HL-60 (cell line): ENCODE measurements around the gene MTCL1.

Source experiments
- GABPA ChIP-seq: IDR thresholded peaks from 2 replicates; pipeline ENCODE4 v1.6.1; 2012; ENCODE audit warnings: low read depth
- POLR2AphosphoS5 ChIP-seq: IDR thresholded peaks from 2 replicates; pipeline ENCODE4 v1.6.1; 2012; ENCODE audit warnings: low read depth
- TF ChIP-seq, protein P1 (sequence below): IDR thresholded peaks from one replicate; pipeline ENCODE4 v1.5.1; 2011; ENCODE audit warnings: low read length, control low read depth, inconsistent platforms; ENCODE audit not compliant: insufficient read depth

DNA sequence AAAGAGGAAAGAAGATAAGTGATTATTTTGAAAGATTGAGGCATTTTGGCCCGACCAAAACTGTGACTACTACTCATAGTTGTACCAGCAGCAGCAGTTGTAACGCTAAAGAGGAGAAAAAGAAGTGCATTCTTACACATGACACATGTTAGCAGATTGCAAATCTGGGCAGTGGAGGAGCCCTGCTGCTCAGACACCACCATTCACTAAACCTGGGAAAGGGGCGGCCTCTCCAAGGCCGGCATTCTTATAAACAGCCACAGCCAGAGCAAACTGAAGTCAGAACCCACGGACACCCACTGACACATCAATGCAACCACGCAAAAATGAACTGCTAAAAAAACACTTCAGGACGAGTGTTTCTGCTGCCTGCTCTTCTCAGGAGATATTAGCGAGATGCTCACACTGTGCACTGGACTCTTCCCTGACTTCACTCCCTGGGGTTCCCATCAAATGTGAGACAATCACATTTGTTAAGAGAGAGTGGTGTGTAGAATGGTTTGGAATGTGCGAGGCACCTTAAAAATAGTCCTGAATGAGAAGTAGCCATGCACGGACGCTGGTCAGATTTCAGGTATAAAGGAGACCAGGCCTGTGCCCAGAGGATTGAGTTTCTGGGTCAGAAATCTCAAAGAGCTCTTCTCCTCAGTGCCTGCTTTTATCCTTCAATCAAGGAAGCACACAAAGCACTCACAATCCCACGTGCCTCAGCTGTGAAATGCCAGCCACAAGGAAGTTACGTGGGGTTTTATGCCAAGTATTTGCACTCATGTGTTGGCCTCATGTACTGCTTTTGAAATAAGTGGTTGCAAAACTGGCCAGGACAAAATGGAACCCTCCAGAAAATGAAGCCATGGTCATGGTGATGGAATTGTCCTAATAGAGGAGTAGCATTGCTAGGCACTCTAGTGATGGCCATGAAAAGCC, 83.4 kb downstream of the MTCL1 start:
- TF ChIP-seq, protein P1, sequence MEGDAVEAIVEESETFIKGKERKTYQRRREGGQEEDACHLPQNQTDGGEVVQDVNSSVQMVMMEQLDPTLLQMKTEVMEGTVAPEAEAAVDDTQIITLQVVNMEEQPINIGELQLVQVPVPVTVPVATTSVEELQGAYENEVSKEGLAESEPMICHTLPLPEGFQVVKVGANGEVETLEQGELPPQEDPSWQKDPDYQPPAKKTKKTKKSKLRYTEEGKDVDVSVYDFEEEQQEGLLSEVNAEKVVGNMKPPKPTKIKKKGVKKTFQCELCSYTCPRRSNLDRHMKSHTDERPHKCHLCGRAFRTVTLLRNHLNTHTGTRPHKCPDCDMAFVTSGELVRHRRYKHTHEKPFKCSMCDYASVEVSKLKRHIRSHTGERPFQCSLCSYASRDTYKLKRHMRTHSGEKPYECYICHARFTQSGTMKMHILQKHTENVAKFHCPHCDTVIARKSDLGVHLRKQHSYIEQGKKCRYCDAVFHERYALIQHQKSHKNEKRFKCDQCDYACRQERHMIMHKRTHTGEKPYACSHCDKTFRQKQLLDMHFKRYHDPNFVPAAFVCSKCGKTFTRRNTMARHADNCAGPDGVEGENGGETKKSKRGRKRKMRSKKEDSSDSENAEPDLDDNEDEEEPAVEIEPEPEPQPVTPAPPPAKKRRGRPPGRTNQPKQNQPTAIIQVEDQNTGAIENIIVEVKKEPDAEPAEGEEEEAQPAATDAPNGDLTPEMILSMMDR = no peak
- TF ChIP-seq POLR2AphosphoS5 (no peak), GABPA (no peak)
